GM19397 (cell line): ENCODE measurements around the gene PNKD.
"Not testable (repeated sequence)": the region's sequence is repeated elsewhere in the genome, so short reads cannot be mapped to it uniquely, and the experiment has no call there.

ENCODE experiments used
- ATAC-seq: cut with Tn5 transposase; IDR thresholded peaks from one replicate; pipeline ENCODE4 v1.9.1; 2021; ENCODE audit warnings: mild to moderate bottlenecking, moderate library complexity; ENCODE audit not compliant: unreplicated experiment

The PNKD gene

GRCh38 chr2:218291318-218292047, 21.2 kb downstream of the PNKD start:
- ATAC-seq: no peak

- peak; percentile 73 for ATAC-seq
Measured at GRCh38 chr2:218292048-218293014, 22.0 kb downstream of the PNKD start, which contains the start of gene TMBIM1. Gene TMBIM1, minus strand, starts transcription at chr2:218292503. Its CDS starts 10,362 bp downstream, at chr2:218282141.

- ATAC-seq: no peak
Measured at GRCh38 chr2:218293715-218294429, 23.6 kb downstream of the PNKD start.

GRCh38 chr2:218294430-218295022, 24.2 kb downstream of the PNKD start:
- no peak for ATAC-seq

- no peak for ATAC-seq
Measured at GRCh38 chr2:218295029-218295428, 24.7 kb downstream of the PNKD start.

GRCh38 chr2:218296200-218296599, 25.9 kb downstream of the PNKD start:
- no peak for ATAC-seq

GRCh38 chr2:218296847-218297246, 26.5 kb downstream of the PNKD start:
- ATAC-seq: no peak

GRCh38 chr2:218298314-218298875, 28.1 kb downstream of the PNKD start:
- ATAC-seq: no peak

GRCh38 chr2:218300141-218300540, 29.8 kb downstream of the PNKD start:
- no peak for ATAC-seq

GRCh38 chr2:218301176-218301819, 31.0 kb downstream of the PNKD start:
- ATAC-seq: peak; percentile 64

- ATAC-seq: no peak
Measured at GRCh38 chr2:218305383-218305782, 35.1 kb downstream of the PNKD start.

GRCh38 chr2:218306184-218306920, 36.0 kb downstream of the PNKD start:
- no peak for ATAC-seq

- ATAC-seq: no peak
Measured at GRCh38 chr2:218307415-218308090, 37.2 kb downstream of the PNKD start.

- no peak for ATAC-seq
Measured at GRCh38 chr2:218310853-218311540, 40.7 kb downstream of the PNKD start.

- ATAC-seq: not testable (repeated sequence)
Measured at GRCh38 chr2:218311541-218312266, 41.4 kb downstream of the PNKD start.

- no peak for ATAC-seq
Measured at GRCh38 chr2:218312267-218312756, 42.0 kb downstream of the PNKD start.

- no peak for ATAC-seq
Measured at GRCh38 chr2:218313356-218313755, 43.0 kb downstream of the PNKD start.
